NCI-H2029 (cell line): Measurements from ENCODE around the gene RABAC1.
"Not testable (repeated sequence)": the region's sequence is repeated elsewhere in the genome, so short reads cannot be mapped to it uniquely, and the experiment has no call there.

Experiments used
- DNase-seq: peaks from one replicate; lab custom pipeline; 2025; lab: John Stamatoyannopoulos, UW

RABAC1 gene

GRCh38 chr19:41915021-41915775, 43.9 kb downstream of the RABAC1 start:
- no peak for DNase-seq

DNA sequence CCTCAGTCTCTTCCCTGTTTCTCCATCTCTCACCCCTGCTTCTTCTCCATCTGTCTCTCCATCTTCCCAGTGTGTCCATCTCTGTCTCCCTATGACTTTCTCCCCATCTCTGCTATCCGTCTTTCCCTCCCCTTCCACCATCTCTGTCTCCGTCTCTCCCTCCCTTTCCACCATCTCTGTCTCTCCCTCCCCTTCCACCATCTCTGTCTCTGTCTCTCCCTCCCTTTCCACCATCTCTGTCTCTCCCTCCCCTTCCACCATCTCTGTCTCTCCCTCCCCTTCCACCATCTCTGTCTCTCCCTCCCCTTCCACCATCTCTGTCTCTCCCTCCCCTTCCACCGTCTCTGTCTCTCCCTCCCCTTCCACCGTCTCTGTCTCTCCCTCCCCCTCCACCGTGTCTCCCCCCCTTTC, 44.7 kb downstream of the RABAC1 start:
- not testable (repeated sequence) for DNase-seq

DNA sequence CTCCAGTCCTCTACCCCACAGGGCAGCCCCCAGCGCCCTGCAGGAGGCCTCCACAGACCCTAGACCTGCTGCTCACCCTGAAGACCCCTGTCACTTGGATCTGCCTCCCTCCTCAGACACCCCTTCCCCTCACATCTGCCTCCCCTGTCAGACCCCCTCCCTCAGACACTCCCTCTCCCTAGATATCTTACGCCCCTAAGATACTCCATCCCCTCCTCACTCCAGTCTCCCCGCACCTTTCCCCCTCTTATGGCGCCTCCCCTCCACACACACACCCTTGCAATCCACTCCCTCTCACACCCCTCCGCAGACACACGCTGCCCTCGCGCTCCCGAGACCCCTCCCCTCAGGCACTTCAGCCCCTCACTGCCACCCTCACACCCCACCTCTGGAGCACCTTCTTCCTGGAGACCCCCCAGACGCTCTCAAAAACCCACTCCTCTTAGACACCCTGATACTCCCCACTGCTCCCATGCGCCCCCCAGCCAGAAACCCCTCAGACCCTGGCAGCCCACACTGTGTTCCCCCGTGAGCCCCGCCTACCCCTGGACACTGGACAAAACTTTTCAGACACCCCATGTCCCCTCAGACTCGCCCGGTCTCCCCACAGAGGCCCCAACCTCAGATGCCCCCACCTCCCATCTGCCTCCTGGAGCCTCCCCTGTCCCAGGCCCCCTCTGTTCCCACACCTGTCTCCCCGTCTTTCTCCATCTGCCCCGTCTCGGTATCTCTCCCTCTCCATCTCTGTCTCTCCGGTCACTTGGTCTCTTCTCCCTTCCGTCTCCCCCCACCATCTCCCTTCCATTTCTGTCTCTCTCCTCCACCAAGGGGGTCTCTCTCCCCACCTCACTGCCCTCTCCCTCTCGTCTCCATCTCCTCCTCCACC, 45.3 kb downstream of the RABAC1 start:
- no peak for DNase-seq

DNA sequence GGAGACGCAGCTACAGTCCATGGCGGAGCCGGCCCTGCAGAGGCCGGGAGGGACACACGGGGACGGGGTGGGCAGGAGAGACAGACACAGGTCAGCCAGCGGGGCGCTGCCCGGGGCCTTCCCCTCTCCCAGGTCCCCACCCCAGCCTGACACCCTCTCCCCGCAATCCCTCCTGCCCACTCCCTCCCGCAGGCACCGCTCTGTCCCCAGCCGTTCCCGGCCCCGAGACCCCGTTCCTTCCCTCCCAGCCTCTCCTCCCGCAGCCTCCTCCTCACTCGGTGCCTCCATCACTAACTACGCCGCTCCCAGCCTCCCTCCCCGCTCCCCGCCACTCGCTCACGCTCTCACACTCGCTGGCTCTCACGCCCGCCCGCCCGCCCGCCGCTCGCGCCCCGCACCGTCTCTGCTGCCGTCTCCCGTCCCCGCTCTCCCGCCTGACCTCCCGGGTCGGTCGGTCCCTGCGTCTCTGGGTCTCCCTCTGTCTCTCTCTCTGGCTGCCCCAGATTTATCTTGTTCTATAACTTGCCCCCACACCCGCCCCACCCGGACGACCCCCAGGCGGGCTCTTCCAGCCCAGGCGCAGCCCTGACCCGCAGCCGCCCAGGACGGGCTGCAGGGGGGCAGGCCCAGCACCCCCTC, 46.1 kb downstream of the RABAC1 start:
- DNase-seq: no peak

GRCh38 chr19:41911889-41912731, 47.0 kb downstream of the RABAC1 start:
- no peak for DNase-seq

GRCh38 chr19:41910992-41911888, 47.9 kb downstream of the RABAC1 start:
- DNase-seq: no peak

DNA sequence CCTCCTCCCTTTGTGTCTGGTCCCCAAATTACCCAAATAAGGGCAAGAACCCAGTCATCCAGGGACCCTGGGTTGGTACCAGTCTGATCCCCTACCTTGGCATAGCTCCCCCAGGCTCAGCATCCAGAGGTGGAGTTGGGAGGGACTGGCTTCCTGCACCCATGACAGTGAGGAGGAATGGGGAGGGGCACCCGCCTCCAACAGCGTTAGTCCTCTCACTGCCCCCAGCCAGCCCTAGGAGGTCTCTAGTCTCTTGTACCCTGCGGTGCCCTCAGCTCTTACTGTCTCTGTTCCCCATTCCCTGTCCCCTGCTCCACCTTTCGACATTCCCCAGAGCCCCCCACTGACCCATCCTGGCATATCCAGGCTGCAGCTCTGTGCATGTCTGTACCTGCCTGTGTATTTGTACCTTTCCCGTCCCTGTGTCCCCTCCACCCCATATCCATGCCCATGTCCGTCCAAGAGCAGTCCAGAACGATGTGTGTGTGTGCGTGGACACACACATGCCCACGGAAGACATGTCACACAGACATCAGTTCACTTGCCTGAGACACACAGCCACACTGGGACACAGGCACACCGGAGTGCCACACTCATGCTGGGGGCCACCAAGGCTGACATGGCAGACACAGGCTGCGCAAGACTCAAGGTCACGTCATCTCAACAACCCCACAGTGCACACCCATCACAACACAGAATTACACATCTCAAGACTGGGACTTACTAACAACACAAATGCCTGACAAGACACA, 48.7 kb downstream of the RABAC1 start:
- no peak for DNase-seq

DNA sequence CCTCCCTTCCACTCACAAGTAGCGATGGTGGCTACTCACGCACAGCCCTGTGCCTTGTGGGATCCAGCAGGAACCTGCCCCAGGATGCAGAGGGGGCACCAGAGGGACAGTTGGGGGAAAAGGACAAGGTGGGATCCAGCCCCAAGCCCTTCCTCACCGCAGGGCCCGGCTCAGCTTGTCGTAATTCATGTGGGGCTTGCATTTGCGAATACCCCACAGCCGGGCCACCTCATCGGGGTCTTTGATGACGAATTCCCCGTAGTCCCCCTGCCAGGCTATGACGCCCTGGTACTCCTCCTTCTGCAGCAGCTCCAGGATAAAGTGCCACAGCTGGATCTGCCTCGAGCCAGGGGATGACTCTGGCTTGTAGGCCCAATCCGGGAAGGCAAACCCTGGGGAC, 49.4 kb downstream of the RABAC1 start:
- DNase-seq: no peak

DNA sequence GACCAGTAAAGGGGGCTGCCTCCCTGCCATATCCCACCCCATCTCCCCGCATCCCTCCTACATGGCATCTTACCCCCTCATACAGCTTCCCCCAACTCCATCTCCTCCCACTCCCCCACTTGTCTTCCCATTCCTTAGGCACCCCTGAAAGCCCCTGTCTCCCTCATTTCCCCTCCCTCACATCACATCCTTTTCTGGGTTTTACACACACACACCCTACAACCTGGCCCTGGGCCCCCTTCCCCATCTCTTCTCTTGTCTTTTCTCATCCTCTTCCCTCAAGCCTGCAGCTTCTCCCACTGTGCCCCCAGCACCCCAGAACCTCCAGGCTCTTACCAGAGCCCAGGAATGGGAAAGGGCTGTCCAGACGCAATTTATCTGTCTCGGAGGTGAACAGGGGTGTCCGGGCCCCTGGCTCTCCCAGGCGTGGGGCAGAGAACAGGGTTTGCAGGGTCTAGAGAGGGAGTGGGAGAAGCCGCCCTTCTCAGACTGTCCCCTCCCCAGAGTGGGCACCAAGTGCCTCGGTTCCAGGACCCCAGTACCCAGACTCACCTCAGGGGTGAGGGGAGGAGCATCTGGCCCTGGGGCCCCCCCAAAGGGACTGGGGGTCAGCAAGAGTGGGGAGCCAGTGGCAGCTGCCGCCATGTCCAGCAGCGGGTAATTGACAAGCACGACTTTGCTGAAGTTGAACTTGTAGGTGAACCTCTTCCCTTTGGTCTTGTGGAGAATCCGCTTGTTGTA, 50.2 kb downstream of the RABAC1 start:
- DNase-seq: no peak

GRCh38 chr19:41907994-41908615, 51.0 kb downstream of the RABAC1 start:
- DNase-seq: no peak

- no peak for DNase-seq
These were observed 52.0 kb downstream of the RABAC1 start for GRCh38 chr19:41906916-41907680.
